Omental fat pad (tissue), 4 donors: ENCODE results near the gene APOC1. TPM values are rescaled to one million over a fixed set of nuclear protein-coding genes. Genes with fewer than 3 reads are reported as not detected.

Experiments used
- ATAC-seq: fragments of 150-250 bp; one replicate; pipeline ENCODE4 v1.9.1; 2016; ENCODE audit warnings: mild to moderate bottlenecking, moderate library complexity; ENCODE audit not compliant: low FRiP score
- DNase-seq: peaks from one replicate; pipeline ENCODE4 v3.0.0-alpha.2; 2019; ENCODE audit warnings: low spot score
- total RNA-seq, 4 donors: library from RNA; depleted of rRNA; stranded (reverse); fragments of >200 nt; gene quantifications; one replicate each; pipeline ENCODE4 v1.1.0, GENCODE V29; 2016
- TF ChIP-seq, protein P1 (sequence below), 3 donors: fragments of 450-650 bp; IDR thresholded peaks; one replicate each; pipeline ENCODE4 v1.5.1; 2016 to 2017; ENCODE audit warnings: antibody characterized with exemption in 3 of 3, mild to moderate bottlenecking in 3 of 3, moderate library complexity in 2 of 3

The APOC1 gene
- total RNA-seq, 4 donors from 2014 or later, result 12.3 to 121 (median 21.8) TPM

DNA sequence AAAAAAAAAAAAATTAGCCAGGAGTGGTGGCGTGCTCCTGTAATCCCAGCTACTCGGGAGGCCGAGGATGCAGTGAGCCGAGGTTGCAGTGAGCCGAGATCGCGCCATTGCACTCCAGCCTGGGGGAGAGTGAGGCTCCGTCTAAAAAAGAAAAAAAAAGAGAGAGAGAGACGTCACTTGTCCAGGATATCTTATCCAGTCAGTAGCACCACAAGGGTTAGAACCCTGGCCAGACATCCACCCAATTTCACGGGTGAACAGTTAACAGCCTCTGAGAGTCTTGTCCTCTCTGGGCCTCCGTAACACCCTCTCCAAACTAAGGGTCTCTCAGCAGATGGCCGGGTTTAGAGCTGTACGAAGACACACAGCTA lies 39.9 kb downstream of the APOC1 start:
- TF ChIP-seq, protein P1, sequence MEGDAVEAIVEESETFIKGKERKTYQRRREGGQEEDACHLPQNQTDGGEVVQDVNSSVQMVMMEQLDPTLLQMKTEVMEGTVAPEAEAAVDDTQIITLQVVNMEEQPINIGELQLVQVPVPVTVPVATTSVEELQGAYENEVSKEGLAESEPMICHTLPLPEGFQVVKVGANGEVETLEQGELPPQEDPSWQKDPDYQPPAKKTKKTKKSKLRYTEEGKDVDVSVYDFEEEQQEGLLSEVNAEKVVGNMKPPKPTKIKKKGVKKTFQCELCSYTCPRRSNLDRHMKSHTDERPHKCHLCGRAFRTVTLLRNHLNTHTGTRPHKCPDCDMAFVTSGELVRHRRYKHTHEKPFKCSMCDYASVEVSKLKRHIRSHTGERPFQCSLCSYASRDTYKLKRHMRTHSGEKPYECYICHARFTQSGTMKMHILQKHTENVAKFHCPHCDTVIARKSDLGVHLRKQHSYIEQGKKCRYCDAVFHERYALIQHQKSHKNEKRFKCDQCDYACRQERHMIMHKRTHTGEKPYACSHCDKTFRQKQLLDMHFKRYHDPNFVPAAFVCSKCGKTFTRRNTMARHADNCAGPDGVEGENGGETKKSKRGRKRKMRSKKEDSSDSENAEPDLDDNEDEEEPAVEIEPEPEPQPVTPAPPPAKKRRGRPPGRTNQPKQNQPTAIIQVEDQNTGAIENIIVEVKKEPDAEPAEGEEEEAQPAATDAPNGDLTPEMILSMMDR (IDR thresholded peaks at IDR 0.05), result no peak
- DNase-seq, result no peak
- ATAC-seq, result peak; percentile 10

DNA sequence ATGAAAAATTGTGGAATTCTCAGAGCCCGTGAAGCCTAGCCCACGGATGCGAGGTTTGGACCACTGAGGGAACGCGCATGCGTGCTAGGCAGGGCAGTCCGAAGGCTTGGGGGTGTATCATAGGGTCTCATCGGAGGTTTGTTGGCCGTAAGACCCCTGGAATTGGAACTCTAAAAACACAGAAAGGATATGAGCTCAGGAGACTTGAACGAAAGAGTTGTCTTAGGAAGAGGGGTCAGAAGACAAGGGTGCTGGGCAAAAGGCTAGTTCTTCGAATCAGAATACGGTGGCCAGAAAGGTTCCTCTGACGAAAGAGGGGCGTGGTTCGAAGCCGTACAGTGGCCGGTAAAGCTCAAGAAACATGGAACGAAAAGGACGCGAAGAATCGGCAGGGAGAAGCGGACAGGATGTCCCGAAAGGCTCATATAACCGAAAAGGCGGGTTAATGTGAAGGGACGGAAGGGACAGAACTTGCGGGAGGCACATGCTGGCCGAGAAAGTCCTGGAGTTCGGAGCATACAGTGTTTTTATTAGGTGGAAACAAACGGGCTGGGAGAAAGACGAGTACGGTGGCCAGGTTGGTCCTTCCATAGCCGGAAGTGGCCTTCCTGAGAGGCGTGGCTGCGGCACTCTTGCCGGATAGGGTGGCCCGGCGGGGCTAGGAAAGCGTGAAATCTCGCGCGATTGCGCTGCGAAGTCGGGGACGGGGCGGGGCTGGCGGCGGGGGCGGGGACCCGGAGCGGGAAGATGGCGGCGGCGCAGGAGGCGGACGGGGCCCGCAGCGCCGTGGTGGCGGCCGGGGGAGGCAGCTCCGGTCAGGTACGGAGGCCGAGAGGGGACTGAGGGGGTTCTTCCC lies 40.5 kb downstream of the APOC1 start, which contains the start of gene CLPTM1:
TSS of gene CLPTM1 (plus strand) at position 732 of the 856 bp plus-strand sequence. CDS start at position 748, 16 bp downstream.
- peak; percentile 92 for ATAC-seq
- peak; percentile 83 for DNase-seq
- TF ChIP-seq, protein P1 (IDR thresholded peaks at IDR 0.05), result no peak

DNA sequence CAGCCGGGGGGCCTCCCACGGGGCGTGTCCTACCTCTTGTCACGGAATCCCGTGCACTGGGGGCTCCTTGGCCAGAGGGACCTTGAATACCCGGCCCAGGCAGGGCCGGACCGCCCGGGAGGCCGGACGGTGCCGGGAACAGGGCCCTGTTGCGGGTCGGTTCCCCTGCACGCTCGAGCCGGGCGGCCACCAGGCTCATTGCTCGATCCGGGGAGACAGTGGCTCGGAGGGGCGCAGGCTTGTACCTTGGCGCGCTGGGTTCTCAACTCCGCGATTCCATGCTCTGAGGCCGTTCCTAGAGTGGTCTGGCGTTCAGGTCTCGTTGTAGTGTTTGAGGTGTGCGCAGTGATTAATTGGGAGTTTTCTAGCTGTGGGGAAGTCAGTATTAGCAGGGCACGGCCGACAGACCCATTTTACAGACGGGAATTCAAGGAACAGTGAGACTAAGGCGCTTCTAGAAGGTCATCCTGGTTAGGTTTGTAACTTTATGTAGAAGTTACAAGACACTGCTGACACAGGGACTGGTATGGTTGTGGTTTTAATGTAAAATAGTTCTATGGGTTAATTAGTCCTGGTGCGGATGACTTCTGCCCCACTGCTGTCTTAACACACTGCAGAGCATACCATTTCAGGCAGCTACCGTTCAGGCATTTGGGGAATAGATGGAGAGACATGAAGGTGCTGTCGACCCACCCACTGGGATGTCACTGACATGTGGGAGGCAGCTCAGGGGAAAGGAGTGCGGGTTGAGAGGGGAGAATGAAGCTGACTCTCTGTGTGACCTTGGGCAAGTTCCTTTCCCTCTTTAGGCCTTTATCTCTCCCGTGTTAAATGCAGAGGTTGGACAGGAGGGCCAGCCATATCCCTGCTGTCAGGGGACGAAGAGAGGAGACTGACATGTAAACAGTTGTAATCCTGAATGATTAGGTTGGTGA lies 41.4 kb downstream of the APOC1 start:
- DNase-seq (no peak), ATAC-seq (peak; percentile 3)
- TF ChIP-seq, protein P1 (IDR thresholded peaks at IDR 0.05), result no peak

DNA sequence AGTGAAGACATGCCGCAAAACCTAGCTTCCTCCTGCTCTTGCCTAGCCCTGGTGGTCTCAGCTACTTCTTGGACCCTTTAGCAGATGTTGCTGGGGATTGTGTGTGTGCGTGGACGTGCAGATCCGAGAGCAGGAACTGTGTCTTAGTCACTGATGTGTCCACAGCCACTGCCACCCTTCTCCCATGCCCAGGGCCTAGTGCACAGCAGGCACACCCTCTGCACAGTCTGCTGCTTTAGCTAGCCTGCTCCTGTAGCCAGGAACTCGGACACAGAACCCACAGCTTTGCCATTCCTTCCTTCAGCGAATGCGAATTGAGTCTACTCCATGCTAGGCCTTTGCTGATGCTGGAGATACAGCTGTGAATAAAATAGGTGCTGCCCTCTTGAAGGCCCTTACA lies 43.1 kb downstream of the APOC1 start:
- ATAC-seq (no peak), DNase-seq (no peak)
- TF ChIP-seq, protein P1 (IDR thresholded peaks at IDR 0.05), result no peak

DNA sequence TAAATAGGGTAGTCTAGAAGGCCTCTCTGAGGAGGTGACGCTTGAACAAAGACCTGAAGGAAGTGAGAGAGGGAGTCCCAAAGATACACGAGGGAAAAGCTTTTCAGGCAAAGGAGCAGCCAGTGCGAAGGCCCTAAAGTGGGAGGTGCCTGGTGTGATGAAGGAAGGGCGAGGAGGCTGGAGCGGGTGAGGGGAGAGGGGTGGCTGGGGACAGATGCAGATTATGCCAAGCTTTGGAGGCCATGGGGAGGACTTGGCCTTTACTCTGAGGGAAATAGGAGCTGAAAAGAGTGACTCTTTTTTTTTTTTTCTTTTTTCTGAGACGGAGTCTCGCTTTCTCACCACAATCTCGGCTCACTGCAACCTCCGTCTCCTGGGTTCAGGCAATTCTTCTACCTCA lies 43.7 kb downstream of the APOC1 start:
- no peak for DNase-seq
- TF ChIP-seq, protein P1 (IDR thresholded peaks at IDR 0.05), result no peak
- ATAC-seq, result no peak

DNA sequence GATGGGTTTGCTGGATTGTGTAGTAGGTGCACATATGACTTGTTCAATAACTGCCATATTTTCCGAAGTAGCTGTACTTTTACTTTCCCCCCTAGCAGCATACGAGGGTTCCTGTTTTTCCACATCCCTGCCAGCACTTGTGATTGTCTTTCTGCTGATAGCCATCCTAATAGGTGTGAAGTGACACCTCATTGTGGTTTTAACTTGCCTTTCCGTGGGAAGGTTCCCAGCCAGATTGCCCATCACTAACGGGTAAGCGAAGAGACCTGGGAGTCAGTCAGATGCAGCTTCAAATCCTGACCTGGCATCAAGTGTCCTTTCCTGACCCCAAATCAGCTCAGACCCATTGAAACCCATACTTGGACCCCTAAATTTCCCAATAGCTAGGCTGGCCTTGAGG lies 45.3 kb downstream of the APOC1 start:
- TF ChIP-seq, protein P1 (IDR thresholded peaks at IDR 0.05), result no peak
- ATAC-seq (no peak), DNase-seq (no peak)
